GDM1 (cell line): ENCODE results near the gene ADAMTS10.
A peak's percentile ranks its signal among the peaks of the same experiment; 100 is the strongest.
"Not testable (repeated sequence)": the region's sequence is repeated elsewhere in the genome, so short reads cannot be mapped to it uniquely, and the experiment has no call there.

Experiments used
- DNase-seq: peaks from one replicate; lab custom pipeline; 2025; lab: John Stamatoyannopoulos, UW

Gene ADAMTS10

GRCh38 chr19:8592231-8593009 lies 18.1 kb downstream of the ADAMTS10 start:
- DNase-seq, result peak; percentile 93

DNA sequence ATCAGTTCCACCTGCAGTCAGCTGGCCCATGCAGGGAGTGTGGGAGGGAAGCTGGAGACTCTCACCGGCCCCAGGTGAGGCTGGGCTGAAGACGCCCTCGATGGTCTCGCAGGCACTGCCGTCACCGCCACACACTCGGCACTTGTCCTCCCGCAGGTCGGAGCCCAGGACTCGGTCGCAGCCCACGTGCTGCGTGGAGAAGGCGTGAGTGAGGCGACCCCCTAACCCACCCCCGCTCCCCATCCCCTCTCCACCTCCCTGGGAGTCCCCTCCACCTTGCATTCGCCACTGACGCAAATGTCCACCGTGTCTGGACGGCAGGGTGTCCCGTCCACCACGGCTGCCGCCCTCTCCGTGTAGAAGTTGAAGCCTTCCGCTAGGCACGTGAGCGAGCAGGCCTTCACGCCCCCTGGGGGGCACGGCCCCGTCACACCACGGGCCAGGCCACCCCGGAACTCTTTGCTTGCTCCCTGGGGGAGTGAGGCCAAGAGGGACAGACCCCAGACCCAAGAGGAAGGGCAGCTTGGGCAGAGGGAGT lies 21.3 kb downstream of the ADAMTS10 start:
- no peak for DNase-seq

GRCh38 chr19:8585894-8586750 lies 24.4 kb downstream of the ADAMTS10 start:
- DNase-seq, result peak; percentile 17

DNA sequence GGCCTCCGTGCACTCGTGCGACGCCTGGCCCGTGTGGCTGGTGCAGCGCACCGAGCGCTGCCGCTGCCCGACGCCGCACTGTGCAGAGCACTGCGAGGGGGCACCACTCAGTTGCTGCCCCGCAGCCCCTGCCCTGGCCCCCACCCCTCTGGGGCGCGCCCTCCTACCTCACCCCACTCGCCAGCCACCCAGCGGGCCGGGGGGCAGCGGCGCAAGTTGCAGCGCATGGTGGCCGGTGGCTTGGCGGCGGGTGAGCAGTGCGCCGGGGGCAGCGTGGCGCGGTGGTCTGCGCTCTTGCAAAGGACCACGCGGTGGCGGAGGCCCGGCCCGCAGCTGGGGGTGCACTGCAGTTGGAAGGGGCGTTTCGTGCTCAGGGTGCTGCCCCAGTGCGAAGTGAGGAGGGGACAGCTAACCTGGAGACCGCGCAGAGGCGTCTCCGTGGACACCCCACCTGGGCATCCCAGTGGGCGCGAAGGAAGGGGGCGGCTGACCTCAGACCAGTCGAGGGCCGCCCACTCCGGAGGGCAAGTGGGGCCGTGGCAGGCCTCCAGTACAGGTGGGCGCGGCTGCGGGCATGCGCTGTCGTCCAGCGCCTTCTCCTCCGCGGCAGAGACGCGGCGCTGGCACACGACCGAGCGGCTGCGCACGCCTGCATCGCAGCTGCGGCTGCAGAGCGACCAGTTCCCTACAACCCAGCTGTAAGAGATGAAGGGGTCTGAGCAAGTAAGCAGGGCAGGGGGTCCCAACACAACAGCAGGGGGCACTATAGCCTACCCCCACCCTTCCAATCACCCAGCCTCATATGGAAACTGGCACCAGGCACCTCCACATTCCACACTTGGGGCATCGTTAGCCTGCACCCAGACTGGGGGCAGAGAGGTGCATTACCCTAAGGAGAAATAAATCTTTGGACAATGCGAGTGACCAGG lies 25.3 kb downstream of the ADAMTS10 start:
- DNase-seq, result no peak

- DNase-seq, result peak; percentile 75
These were observed 29.7 kb downstream of the ADAMTS10 start for GRCh38 chr19:8580710-8581281.

DNA sequence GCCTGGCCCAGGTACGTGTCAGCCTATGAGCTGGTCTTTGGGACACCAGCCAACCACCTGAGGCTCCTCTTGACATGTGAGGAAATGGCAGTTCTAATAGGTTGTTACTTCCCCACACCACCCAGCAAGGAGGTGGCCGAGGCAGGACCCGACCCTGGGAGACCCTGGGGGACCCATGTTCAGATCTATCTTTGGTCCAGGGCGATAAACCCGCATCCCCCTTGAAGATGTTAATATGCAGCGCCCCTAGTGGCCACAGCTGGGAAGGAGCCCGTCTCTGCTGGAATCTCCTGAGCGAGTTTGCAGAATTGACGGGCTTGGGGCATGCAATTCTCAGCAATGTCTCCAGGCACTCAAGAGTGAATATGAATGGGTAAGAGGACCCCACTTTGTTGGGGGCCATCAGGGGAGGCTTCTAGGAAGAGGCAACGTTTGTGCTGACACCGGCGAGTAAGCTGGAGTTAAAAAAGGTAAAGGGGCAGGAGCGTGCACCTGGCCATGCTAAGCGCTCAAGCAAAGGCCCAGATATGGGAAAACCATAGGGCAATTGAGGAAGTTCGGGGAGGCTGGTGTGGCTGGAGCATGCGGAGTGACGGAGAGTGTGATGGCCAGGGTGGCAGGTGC lies 31.8 kb downstream of the ADAMTS10 start:
- DNase-seq, result peak; percentile 55

DNA sequence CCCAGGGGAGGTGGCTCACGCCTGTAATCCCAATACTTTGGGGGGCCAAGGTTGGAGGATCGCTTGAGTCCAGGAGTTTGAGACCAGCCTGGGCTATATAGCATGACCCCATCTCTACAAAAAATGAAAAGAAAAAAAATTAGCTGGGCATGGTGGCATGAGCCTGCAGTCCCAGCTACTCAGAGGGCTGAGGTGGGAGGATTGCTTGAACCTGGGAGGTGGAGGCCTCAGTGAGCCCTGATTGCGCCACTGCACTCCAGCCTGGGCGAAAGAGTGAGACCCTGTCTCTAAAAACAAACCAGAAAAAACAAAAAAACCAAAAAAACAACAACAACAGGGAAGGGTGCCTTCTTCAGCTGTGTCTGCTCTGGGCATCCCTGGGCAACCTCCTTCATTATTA lies 32.8 kb downstream of the ADAMTS10 start:
- DNase-seq, result no peak

DNA sequence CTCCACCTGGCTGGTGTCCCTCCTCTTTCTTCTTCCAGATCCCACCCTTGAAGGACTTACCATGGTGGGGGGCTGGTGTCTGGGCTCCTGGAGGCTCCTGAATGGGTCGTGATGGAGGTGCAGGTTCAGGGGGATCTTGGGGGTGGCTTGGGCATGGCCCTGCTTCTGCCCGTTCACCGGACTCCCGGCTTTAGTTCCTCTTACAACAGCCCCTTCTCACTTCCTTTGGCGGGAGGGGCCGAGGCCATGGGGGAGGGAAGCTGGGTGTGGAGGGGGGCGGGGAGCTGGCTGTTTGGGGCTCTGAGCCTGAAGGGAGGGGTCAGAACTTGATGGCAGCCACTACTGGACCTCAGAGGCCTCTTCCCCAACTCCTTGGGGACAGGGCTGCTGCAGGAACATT lies 33.3 kb downstream of the ADAMTS10 start, which contains the start of gene MYO1F:
Gene MYO1F, minus strand, starts transcription at position 196 of the 400 bp plus-strand sequence. Its CDS starts 133 bp downstream, at position 63.
- DNase-seq, result peak; percentile 35

DNA sequence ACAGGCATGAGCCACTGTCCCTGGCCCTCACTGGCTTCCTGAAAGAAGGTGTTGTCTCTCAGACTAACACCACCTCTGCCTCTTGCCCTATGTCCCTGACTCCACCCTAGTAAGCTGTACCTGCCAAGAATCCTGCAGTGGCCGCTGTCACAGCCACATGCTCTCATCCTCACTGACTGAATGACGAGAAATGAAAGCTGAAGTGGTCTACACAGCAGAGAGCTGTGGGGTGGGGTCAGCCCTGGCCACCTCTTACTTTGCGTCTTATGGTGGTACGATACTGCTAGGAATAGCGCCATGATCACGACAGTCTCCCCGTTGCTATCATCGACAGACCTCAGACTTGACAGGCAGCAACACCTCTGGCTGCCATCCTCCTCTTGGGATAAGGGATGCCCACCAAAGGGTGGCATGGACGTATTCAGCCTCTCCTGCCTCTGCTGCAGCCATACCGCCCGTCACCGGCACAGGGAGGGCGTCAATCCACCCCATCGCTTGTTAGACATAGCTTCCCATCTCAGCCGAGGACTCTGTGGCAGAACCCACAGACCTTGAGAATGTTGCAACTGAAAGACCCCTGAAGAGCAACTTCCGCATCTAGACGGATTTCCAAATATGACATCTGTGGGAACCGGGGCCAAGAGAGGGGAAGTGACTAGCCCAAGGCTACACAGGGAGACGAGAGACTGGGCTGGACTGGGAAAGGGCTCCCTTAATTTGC lies 34.1 kb downstream of the ADAMTS10 start:
- DNase-seq, result peak; percentile 64

- DNase-seq, result no peak
These were observed 35.0 kb downstream of the ADAMTS10 start for GRCh38 chr19:8575467-8575997.

GRCh38 chr19:8574619-8574922 lies 35.9 kb downstream of the ADAMTS10 start:
- not testable (repeated sequence) for DNase-seq

GRCh38 chr19:8573316-8573715 lies 37.2 kb downstream of the ADAMTS10 start:
- DNase-seq, result no peak

DNA sequence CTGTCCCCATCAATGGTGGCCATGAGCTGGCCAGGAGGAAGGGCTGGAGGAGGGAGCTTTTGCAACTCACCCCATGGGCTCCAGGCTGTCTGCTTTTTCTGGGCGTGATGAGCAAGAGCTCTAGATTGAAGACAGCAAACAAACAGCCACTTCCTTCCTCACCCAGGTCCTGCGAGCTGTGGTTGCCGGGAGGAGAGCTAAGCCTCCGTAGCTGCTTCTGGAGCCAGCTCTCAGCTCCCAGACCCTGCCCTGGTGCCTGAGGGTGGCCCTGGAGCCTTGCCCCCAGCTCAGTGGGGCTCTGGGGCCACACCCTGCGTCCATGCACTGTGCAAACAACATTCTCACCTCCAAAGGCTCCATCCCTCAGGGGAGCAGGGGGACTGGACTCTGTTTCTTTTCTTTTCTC lies 39.5 kb downstream of the ADAMTS10 start:
- DNase-seq, result peak; percentile 78

GRCh38 chr19:8569066-8569771 lies 41.3 kb downstream of the ADAMTS10 start:
- DNase-seq, result peak; percentile 83

DNA sequence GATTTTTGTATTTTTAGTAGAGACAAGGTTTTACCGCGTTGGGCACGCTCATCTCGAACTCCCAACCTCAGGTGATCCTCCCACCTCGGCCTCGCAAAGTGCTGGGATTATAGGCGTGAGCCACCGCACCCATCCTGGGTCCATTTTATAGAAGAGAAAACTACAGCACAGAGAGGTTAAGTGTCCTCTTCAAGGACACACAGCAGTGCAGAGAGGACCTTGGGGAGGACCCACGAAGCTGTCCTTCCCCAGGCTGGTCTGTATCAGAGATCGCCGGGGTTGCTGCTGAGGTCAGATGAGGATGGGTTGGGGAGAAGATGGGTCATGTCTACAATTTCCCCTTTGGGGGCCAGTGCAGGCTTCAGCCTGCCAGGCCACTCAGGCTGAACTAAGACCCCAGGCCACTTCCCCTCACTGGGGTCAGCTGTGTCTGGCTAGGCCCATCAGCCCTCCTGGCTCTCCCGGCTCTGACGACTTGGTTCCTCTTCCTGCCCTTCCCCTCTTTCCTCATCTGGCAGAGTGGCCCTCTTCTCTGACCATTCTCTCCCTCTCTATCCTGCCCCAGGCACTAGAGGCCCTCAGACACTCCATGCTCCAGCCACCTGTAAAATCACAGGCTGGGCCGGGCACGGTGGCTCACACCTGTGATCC lies 42.9 kb downstream of the ADAMTS10 start:
- DNase-seq, result no peak

DNA sequence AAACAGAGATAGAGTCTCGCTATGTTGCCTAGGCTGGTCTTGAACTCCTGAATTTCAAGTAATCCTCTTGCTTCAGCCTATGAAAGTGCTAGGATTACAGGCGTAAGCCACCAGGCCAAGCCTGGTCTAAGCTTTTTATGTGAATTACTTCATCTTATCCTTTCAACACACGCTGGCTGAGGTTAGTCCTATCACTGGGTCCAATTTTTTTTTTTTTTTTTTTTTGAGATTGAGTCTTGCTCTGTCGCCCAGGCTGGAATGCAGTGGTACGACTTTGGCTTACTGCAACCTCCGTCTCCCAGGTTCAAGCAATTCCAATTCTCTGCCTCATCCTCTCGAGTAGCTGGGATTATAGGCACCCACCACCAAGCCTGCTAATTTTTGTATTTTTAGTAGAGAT lies 43.7 kb downstream of the ADAMTS10 start:
- DNase-seq, result no peak

- DNase-seq, result not testable (repeated sequence)
These were observed 45.6 kb downstream of the ADAMTS10 start for GRCh38 chr19:8564866-8565265.

- no peak for DNase-seq
These were observed 49.3 kb downstream of the ADAMTS10 start for GRCh38 chr19:8561075-8561764.
